BLaER1 (cell line): ENCODE measurements around the gene BLNK.

Experiments
- H3K27ac ChIP-seq: shearing (Covaris generic); formaldehyde crosslinking; 2 replicates; pipeline ENCODE4 v1.8.1; 2022
- H3K27me3 ChIP-seq: shearing (Covaris generic); formaldehyde crosslinking; 2 replicates; pipeline ENCODE4 v1.8.1; 2022
- H3K36me3 ChIP-seq: shearing (Covaris generic); formaldehyde crosslinking; 2 replicates; pipeline ENCODE4 v1.8.1; 2022
- H3K4me1 ChIP-seq: shearing (Covaris generic); formaldehyde crosslinking; 2 replicates; pipeline ENCODE4 v1.8.1; 2022
- H3K4me2 ChIP-seq: shearing (Covaris generic); formaldehyde crosslinking; 2 replicates; pipeline ENCODE4 v1.8.1; 2022
- H3K4me3 ChIP-seq: shearing (Covaris generic); formaldehyde crosslinking; 2 replicates; pipeline ENCODE4 v1.8.1; 2022
- H3K9ac ChIP-seq: shearing (Covaris generic); formaldehyde crosslinking; 2 replicates; pipeline ENCODE4 v1.8.1; 2022
- H3K9me3 ChIP-seq: shearing (Covaris generic); formaldehyde crosslinking; 2 replicates; pipeline ENCODE4 v1.8.1; 2022
- H4K20me1 ChIP-seq: shearing (Covaris generic); formaldehyde crosslinking; 2 replicates; pipeline ENCODE4 v1.8.1; 2022
- Cebpa-rat ChIP-seq: shearing (Covaris generic); IDR thresholded peaks from 2 replicates; pipeline ENCODE4 v1.8.1; 2022

Gene BLNK

GRCh38 chr10:96235326-96236089, 35.9 kb downstream of the BLNK start:
- H3K27ac ChIP-seq: peak overlapping the region; percentile 94
- H3K9ac ChIP-seq: peak overlapping the region; percentile 79
- H4K20me1 ChIP-seq: peaks cover 1% of the 10 kb centered on the region; the same call in 1 of the 2 replicates
- H3K4me3 ChIP-seq: peak overlapping the region; percentile 51
- peak overlapping the region; percentile 90 for H3K4me2 ChIP-seq
- H3K27me3 ChIP-seq: no peaks in the 10 kb centered on the region
- no peak for TF ChIP-seq Cebpa-rat
- peaks cover 100% of the 10 kb centered on the region for H3K4me1 ChIP-seq
- peaks cover 65% of the 10 kb centered on the region for H3K36me3 ChIP-seq
- H3K9me3 ChIP-seq: no peaks in the 10 kb centered on the region

GRCh38 chr10:96233959-96234358, 37.4 kb downstream of the BLNK start:
- peak overlapping the region; percentile 90 for H3K4me2 ChIP-seq
- peaks cover 65% of the 10 kb centered on the region for H3K36me3 ChIP-seq
- no peaks in the 10 kb centered on the region for H3K9me3 ChIP-seq
- H3K27me3 ChIP-seq: no peaks in the 10 kb centered on the region
- H3K4me3 ChIP-seq: no peak overlapping the region; the same call in 1 of the 2 replicates
- H3K4me1 ChIP-seq: peaks cover 98% of the 10 kb centered on the region
- TF ChIP-seq Cebpa-rat: no peak
- peaks cover 8% of the 10 kb centered on the region; the same call in 1 of the 2 replicates for H4K20me1 ChIP-seq
- H3K27ac ChIP-seq: peak overlapping the region; percentile 94
- no peak overlapping the region for H3K9ac ChIP-seq

- H3K27ac ChIP-seq: peak overlapping the region; percentile 94
- peak overlapping the region; percentile 5; the same call in 1 of the 2 replicates for H3K4me3 ChIP-seq
- no peak for TF ChIP-seq Cebpa-rat
- peak overlapping the region; percentile 90 for H3K4me2 ChIP-seq
- H3K9me3 ChIP-seq: no peaks in the 10 kb centered on the region
- peaks cover 8% of the 10 kb centered on the region; the same call in 1 of the 2 replicates for H4K20me1 ChIP-seq
- peak overlapping the region; percentile 47; the same call in 1 of the 2 replicates for H3K9ac ChIP-seq
- no peaks in the 10 kb centered on the region for H3K27me3 ChIP-seq
- H3K4me1 ChIP-seq: peaks cover 96% of the 10 kb centered on the region
- H3K36me3 ChIP-seq: peaks cover 79% of the 10 kb centered on the region
These were observed 40.8 kb downstream of the BLNK start for GRCh38 chr10:96230527-96230926.

GRCh38 chr10:96229568-96230030, 41.8 kb downstream of the BLNK start:
- Histone ChIP-seq H4K20me1 (peaks cover 8% of the 10 kb centered on the region; the same call in 1 of the 2 replicates), H3K9me3 (no peaks in the 10 kb centered on the region), H3K4me2 (peak overlapping the region; percentile 90), H3K27me3 (no peaks in the 10 kb centered on the region), H3K4me1 (peaks cover 93% of the 10 kb centered on the region), H3K9ac (0 out of 2 replicates have a peak overlapping the region, but pooled peaks have one; percentile 25), H3K4me3 (no peak overlapping the region), H3K27ac (no peak overlapping the region), H3K36me3 (peaks cover 83% of the 10 kb centered on the region)
- no peak for TF ChIP-seq Cebpa-rat

GRCh38 chr10:96228408-96228994, 42.9 kb downstream of the BLNK start:
- Histone ChIP-seq H3K9ac (peak overlapping the region; percentile 29; the same call in 1 of the 2 replicates), H3K4me3 (no peak overlapping the region), H3K4me2 (peak overlapping the region; percentile 17; the same call in 1 of the 2 replicates), H3K27me3 (no peaks in the 10 kb centered on the region), H4K20me1 (peaks cover 8% of the 10 kb centered on the region; the same call in 1 of the 2 replicates), H3K4me1 (peaks cover 82% of the 10 kb centered on the region), H3K9me3 (no peaks in the 10 kb centered on the region), H3K36me3 (peaks cover 85% of the 10 kb centered on the region), H3K27ac (peak overlapping the region; percentile 38; the same call in 1 of the 2 replicates)
- no peak for TF ChIP-seq Cebpa-rat

- no peaks in the 10 kb centered on the region for H3K9me3 ChIP-seq
- no peaks in the 10 kb centered on the region for H3K27me3 ChIP-seq
- H3K36me3 ChIP-seq: peaks cover 85% of the 10 kb centered on the region
These were observed 44.2 kb downstream of the BLNK start for GRCh38 chr10:96227206-96227605.

GRCh38 chr10:96225119-96225518, 46.2 kb downstream of the BLNK start:
- no peak overlapping the region for H3K4me3 ChIP-seq
- H3K4me2 ChIP-seq: no peak overlapping the region; the same call in 1 of the 2 replicates
- H3K36me3 ChIP-seq: peaks cover 93% of the 10 kb centered on the region
- H3K4me1 ChIP-seq: peaks cover 55% of the 10 kb centered on the region
- H3K9me3 ChIP-seq: peaks cover under 1% of the 10 kb centered on the region; the same call in 1 of the 2 replicates
- H3K9ac ChIP-seq: no peak overlapping the region
- H3K27me3 ChIP-seq: no peaks in the 10 kb centered on the region
- TF ChIP-seq Cebpa-rat: no peak
- peaks cover 10% of the 10 kb centered on the region; the same call in 1 of the 2 replicates for H4K20me1 ChIP-seq
- no peak overlapping the region for H3K27ac ChIP-seq

More at GRCh38 chr10:96227206-96227605, 44.2 kb downstream of the BLNK start:
- no peak overlapping the region for H3K27ac ChIP-seq
- no peak for TF ChIP-seq Cebpa-rat
- peak overlapping the region; percentile 0; the same call in 1 of the 2 replicates for H3K9ac ChIP-seq
- H3K4me1 ChIP-seq: peaks cover 69% of the 10 kb centered on the region
- H3K4me2 ChIP-seq: no peak overlapping the region
- peaks cover 15% of the 10 kb centered on the region; the same call in 1 of the 2 replicates for H4K20me1 ChIP-seq
- no peak overlapping the region for H3K4me3 ChIP-seq

- Histone ChIP-seq H3K4me2 (no peak overlapping the region), H3K4me3 (no peak overlapping the region), H4K20me1 (peaks cover 6% of the 10 kb centered on the region; the same call in 1 of the 2 replicates), H3K9ac (no peak overlapping the region), H3K27ac (no peak overlapping the region), H3K27me3 (no peaks in the 10 kb centered on the region), H3K9me3 (peaks cover 3% of the 10 kb centered on the region; the same call in 1 of the 2 replicates), H3K36me3 (peaks cover 100% of the 10 kb centered on the region), H3K4me1 (peaks cover 36% of the 10 kb centered on the region)
- no peak for TF ChIP-seq Cebpa-rat
These were observed 48.5 kb downstream of the BLNK start for GRCh38 chr10:96222908-96223307.

- H3K27me3 ChIP-seq: no peaks in the 10 kb centered on the region
- peaks cover 32% of the 10 kb centered on the region for H3K4me1 ChIP-seq
- no peak overlapping the region for H3K4me2 ChIP-seq
- peaks cover 98% of the 10 kb centered on the region for H3K36me3 ChIP-seq
- no peak overlapping the region for H3K9ac ChIP-seq
- H3K27ac ChIP-seq: no peak overlapping the region
- H3K9me3 ChIP-seq: peaks cover 3% of the 10 kb centered on the region; the same call in 1 of the 2 replicates
- H4K20me1 ChIP-seq: peaks cover 6% of the 10 kb centered on the region; the same call in 1 of the 2 replicates
- TF ChIP-seq Cebpa-rat: no peak
- H3K4me3 ChIP-seq: no peak overlapping the region
These were observed 48.9 kb downstream of the BLNK start for GRCh38 chr10:96222441-96222840.

- H3K27ac ChIP-seq: no peak overlapping the region
- no peaks in the 10 kb centered on the region for H3K27me3 ChIP-seq
- H3K9ac ChIP-seq: no peak overlapping the region
- peaks cover 3% of the 10 kb centered on the region; the same call in 1 of the 2 replicates for H3K9me3 ChIP-seq
- H4K20me1 ChIP-seq: peaks cover 6% of the 10 kb centered on the region; the same call in 1 of the 2 replicates
- peaks cover 96% of the 10 kb centered on the region for H3K36me3 ChIP-seq
- H3K4me1 ChIP-seq: peaks cover 7% of the 10 kb centered on the region
- no peak for TF ChIP-seq Cebpa-rat
- no peak overlapping the region for H3K4me3 ChIP-seq
- no peak overlapping the region for H3K4me2 ChIP-seq
These were observed 52.5 kb downstream of the BLNK start for GRCh38 chr10:96218826-96219225.
